Activated naive CD4-positive, alpha-beta T cell treated with anti-CD3 and anti-CD28 coated beads, Interleukin-2, amount 50 U/mL, for 24 hours (primary cell): ENCODE results near the gene ACVR2B.

Source experiments
- H3K27ac Mint-ChIP-seq: one replicate; pipeline ENCODE4 v1.8.0; 2021; ENCODE audit warnings: mild to moderate bottlenecking, mixed read lengths
- H3K27me3 Mint-ChIP-seq: one replicate; pipeline ENCODE4 v1.8.0; 2021; ENCODE audit warnings: mixed read lengths
- H3K36me3 Mint-ChIP-seq: one replicate; pipeline ENCODE4 v1.8.0; 2021; ENCODE audit warnings: mixed read lengths
- H3K4me1 Mint-ChIP-seq: one replicate; pipeline ENCODE4 v1.8.0; 2021; ENCODE audit warnings: mixed read lengths
- H3K4me3 Mint-ChIP-seq: one replicate; pipeline ENCODE4 v1.8.0; 2021; ENCODE audit warnings: mild to moderate bottlenecking, mixed read lengths
- H3K9me3 Mint-ChIP-seq: one replicate; pipeline ENCODE4 v1.8.0; 2021; ENCODE audit warnings: mixed read lengths

Gene ACVR2B

DNA sequence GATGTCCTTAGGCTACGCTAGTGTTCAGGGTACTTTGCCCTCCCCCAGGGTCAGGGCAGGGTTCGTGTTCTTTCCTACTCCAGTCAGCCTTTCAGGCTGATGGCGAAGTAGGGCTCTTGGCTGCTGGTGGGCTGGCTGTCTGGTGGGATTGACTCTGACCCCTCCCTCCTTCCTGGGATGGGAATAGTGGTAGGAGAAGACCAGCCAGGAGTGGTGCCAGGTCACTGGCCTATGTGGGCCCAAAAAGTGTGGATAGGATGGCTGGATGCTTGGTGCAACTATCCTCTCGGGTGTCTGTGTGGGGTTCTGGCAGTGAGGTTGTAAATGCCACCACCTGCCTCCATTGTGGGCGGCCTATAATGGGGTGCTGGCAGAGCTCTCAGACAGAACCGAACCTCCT lies 22.0 kb downstream of the ACVR2B start:
- Mint-ChIP-seq H3K9me3 (peaks cover 1% of the 10 kb centered on the region), H3K27me3 (no peaks in the 10 kb centered on the region), H3K36me3 (peaks cover under 1% of the 10 kb centered on the region), H3K27ac (no peak overlapping the region), H3K4me1 (peaks cover 9% of the 10 kb centered on the region), H3K4me3 (no peak overlapping the region)

DNA sequence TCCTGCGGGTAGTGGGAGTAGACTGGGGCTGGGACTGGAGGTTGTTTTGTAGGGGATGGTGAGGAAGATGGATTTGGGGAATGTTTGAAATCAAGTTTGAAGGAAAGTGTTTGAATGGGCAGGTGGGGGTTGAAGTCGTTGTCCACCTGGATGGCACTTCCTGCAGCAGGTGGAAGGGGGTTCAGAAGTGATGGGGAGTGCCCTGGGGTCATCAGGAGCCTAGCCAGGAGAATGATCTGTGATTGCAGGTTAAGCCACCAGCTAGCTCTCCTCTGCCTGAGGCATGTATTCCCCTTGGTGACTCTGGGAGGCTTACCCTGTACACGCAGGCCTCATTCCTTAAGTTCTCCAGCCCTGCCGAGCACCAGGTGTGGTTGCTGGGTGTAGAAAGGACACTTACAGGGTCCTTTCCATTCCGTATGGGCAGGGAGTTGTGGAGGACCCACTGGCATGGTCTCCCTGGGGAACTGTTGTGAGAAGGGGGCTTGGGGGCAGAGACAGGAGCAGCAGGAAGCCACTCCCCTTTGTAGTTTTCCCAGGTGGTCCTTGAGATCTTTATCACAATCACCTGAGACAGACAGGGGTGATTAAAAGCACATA lies 22.6 kb downstream of the ACVR2B start:
- Mint-ChIP-seq H3K36me3 (no peaks in the 10 kb centered on the region), H3K9me3 (no peaks in the 10 kb centered on the region), H3K4me1 (peaks cover 8% of the 10 kb centered on the region), H3K27me3 (no peaks in the 10 kb centered on the region), H3K27ac (no peak overlapping the region), H3K4me3 (no peak overlapping the region)

DNA sequence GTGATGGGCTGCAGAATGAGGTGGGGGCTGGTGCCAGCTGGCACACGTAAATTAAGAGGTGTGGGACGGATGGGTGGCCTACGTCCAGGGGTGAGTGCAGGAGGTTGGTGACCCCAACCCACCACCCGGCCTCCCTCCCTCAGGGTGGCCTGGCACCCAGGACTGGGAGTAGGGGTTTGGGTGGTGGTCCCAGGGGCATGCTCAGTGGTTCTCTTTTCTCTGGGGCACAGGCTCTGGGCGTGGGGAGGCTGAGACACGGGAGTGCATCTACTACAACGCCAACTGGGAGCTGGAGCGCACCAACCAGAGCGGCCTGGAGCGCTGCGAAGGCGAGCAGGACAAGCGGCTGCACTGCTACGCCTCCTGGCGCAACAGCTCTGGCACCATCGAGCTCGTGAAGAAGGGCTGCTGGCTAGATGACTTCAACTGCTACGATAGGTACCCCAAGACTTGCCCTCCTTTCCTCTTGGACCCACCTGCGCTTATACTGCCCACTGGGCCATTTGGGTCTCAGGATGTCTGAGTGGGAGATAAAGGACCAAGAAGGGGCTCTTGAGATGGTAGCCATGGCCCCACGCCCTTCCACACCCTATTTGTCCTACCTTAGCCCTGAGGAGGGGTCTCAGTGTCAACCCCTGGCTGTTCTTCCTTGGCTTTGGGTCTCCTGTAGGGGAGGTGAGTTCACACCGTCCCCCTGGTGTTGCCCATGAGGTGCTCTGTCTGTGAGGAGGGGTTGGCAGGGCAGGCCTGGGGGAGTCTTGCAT lies 23.5 kb downstream of the ACVR2B start:
- H3K27ac Mint-ChIP-seq: no peak overlapping the region
- no peaks in the 10 kb centered on the region for H3K9me3 Mint-ChIP-seq
- no peak overlapping the region for H3K4me3 Mint-ChIP-seq
- no peaks in the 10 kb centered on the region for H3K27me3 Mint-ChIP-seq
- H3K36me3 Mint-ChIP-seq: no peaks in the 10 kb centered on the region
- peaks cover 8% of the 10 kb centered on the region for H3K4me1 Mint-ChIP-seq

DNA sequence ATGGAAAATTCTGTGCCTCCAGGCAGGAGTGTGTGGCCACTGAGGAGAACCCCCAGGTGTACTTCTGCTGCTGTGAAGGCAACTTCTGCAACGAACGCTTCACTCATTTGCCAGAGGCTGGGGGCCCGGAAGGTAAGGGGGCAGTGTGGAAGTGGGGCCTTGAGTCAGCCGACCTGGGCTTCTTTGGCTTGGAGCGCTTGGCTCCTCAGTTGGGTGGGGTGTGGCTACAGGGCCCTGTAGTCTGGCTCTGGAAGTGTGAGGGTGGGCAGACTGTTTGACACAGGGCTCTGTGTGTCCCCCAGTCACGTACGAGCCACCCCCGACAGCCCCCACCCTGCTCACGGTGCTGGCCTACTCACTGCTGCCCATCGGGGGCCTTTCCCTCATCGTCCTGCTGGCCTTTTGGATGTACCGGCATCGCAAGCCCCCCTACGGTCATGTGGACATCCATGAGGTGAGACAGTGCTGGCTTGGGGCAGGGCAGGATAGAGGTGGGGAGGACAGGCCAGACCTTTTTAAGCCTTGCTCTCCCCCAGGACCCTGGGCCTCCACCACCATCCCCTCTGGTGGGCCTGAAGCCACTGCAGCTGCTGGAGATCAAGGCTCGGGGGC lies 24.3 kb downstream of the ACVR2B start:
- no peak overlapping the region for H3K27ac Mint-ChIP-seq
- H3K4me3 Mint-ChIP-seq: no peak overlapping the region
- no peaks in the 10 kb centered on the region for H3K27me3 Mint-ChIP-seq
- no peaks in the 10 kb centered on the region for H3K9me3 Mint-ChIP-seq
- peaks cover 4% of the 10 kb centered on the region for H3K4me1 Mint-ChIP-seq
- no peaks in the 10 kb centered on the region for H3K36me3 Mint-ChIP-seq

DNA sequence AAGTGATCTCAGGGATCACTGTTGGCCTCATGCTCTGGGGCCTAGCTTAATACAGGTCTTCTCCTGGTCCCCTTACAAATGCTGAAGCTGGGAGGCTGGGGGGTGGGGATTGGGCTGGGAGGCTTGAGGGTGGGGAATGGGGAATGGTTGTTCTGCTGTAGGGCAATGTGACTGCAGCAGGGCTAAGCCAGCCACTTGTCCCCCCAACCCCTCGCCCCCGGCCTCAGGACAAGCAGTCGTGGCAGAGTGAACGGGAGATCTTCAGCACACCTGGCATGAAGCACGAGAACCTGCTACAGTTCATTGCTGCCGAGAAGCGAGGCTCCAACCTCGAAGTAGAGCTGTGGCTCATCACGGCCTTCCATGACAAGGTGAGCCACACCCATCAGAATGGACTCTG lies 25.2 kb downstream of the ACVR2B start:
- Mint-ChIP-seq H3K27me3 (no peaks in the 10 kb centered on the region), H3K36me3 (peaks cover 3% of the 10 kb centered on the region), H3K9me3 (no peaks in the 10 kb centered on the region), H3K4me1 (peaks cover 4% of the 10 kb centered on the region), H3K27ac (no peak overlapping the region), H3K4me3 (no peak overlapping the region)

DNA sequence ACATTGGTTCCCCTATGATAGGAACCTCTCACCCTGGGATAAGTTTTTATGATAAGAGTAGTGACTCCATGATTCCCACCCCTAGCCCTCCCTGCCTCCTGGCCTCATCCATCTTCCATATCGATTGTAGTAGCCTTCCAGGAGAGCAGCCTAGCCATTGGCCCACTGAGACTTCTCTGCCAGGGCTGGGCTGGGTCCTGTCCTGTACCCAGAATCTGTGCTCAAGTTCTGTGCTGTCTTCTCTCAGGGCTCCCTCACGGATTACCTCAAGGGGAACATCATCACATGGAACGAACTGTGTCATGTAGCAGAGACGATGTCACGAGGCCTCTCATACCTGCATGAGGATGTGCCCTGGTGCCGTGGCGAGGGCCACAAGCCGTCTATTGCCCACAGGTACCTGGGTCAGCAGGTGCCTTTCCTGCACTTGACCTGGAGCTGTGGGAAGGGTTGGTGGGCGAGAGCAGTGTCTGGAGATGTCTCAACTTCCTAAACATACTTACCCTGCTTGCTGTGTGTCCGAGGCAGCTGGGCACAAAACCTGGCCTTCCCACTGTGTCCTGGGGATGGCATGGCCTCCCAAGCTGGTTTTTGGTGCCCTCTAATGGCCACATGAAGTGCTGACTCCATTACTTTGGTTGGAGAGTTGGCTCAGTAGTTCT lies 25.9 kb downstream of the ACVR2B start:
- H3K36me3 Mint-ChIP-seq: peaks cover 3% of the 10 kb centered on the region
- no peaks in the 10 kb centered on the region for H3K27me3 Mint-ChIP-seq
- H3K27ac Mint-ChIP-seq: no peak overlapping the region
- H3K4me3 Mint-ChIP-seq: no peak overlapping the region
- H3K4me1 Mint-ChIP-seq: peaks cover under 1% of the 10 kb centered on the region
- H3K9me3 Mint-ChIP-seq: no peaks in the 10 kb centered on the region

DNA sequence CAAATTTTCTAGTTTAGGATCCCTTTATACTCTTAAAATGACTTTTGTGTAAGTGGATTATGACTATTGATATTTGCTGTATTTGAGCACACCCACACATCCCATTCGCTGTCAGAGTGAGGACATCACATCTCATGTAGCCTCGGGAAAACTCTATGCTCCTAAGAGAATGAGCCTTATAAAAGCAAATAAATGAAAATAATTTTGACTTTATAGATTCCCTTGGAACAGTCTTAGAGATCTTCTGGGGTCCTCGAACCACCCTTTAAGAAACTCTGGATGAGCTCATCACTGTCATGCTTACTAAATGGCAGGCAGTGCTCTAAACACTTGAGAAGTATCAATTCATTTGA lies 26.4 kb downstream of the ACVR2B start:
- Mint-ChIP-seq H3K4me3 (no peak overlapping the region), H3K4me1 (no peaks in the 10 kb centered on the region), H3K9me3 (no peaks in the 10 kb centered on the region), H3K27ac (no peak overlapping the region), H3K36me3 (peaks cover 3% of the 10 kb centered on the region), H3K27me3 (no peaks in the 10 kb centered on the region)

DNA sequence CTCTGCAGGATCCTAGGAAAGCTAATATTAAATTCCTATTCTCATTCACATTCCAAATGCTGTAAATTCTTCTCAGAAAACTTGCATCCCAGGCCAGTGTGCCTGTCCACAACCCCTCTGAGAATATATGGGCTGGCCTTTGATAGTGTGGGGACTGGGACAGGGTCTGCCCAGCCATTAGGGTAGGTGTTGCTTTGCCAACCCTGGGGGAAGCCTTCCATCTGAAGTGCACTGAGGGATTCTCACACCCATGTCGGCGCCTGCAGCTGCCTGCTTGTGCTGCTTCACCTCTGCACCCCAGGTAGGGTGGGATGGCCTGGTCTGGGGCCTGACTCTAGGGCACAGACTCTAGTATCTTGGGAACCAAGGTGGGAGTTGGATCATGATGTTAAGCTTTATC lies 27.2 kb downstream of the ACVR2B start:
- H3K4me3 Mint-ChIP-seq: no peak overlapping the region
- no peaks in the 10 kb centered on the region for H3K9me3 Mint-ChIP-seq
- peaks cover 3% of the 10 kb centered on the region for H3K36me3 Mint-ChIP-seq
- H3K27ac Mint-ChIP-seq: no peak overlapping the region
- H3K27me3 Mint-ChIP-seq: no peaks in the 10 kb centered on the region
- H3K4me1 Mint-ChIP-seq: no peaks in the 10 kb centered on the region

DNA sequence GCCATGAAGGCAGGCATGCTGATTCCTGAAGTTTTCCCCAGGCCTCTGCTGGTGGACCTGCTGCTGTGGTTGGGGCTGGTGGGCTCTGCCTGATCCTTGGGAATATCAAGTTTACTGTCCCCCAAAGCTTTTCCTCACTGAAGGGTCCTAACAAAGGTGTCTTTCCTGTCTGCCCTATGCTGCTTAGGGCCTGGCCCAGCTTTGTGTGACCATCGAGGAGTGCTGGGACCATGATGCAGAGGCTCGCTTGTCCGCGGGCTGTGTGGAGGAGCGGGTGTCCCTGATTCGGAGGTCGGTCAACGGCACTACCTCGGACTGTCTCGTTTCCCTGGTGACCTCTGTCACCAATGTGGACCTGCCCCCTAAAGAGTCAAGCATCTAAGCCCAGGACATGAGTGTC lies 29.3 kb downstream of the ACVR2B start:
- Mint-ChIP-seq H3K36me3 (peaks cover 3% of the 10 kb centered on the region), H3K4me3 (no peak overlapping the region), H3K4me1 (no peaks in the 10 kb centered on the region), H3K27ac (no peak overlapping the region), H3K27me3 (no peaks in the 10 kb centered on the region), H3K9me3 (no peaks in the 10 kb centered on the region)

DNA sequence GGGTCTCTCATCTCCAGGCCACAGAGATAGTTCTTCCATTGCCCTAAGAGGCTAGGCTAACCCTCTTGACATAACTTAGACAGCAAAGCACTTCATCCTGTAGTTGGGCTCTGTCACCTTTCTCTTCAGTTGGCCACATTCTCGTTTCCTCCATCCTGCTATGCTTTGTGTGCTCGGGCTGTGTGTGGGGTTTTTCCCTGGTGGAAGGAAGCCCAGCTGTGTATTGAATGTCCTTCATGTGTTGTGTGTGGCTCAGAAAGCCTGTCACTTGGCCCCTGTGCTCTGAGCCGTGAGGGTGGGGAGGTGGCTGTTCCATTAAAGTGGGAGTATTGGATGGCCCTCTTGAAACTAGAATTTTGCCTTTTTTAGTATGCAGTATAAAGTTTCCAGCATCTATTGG lies 33.6 kb downstream of the ACVR2B start:
- Mint-ChIP-seq H3K36me3 (peaks cover 3% of the 10 kb centered on the region), H3K4me1 (no peaks in the 10 kb centered on the region), H3K4me3 (no peak overlapping the region), H3K27me3 (no peaks in the 10 kb centered on the region), H3K27ac (no peak overlapping the region), H3K9me3 (no peaks in the 10 kb centered on the region)

DNA sequence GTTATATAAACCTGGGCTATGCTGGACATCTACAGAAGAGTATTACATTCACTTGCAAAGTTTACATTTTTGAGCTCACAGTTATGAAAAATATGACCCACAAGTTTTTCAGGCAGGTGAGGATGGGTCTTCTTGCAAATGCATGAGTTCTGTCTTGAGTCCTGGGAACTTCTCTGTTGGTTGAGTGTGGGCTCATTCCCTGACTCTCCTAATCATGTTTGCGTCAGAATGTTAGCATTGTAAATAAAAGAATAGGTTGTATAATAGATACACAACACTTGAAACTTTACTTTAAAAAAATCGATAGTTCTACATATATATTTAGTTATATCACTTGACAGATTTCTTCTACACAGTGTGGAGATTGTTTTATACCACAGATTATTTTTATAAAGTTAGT lies 35.3 kb downstream of the ACVR2B start:
- Mint-ChIP-seq H3K27ac (no peak overlapping the region), H3K9me3 (no peaks in the 10 kb centered on the region), H3K4me1 (no peaks in the 10 kb centered on the region), H3K36me3 (no peaks in the 10 kb centered on the region), H3K4me3 (no peak overlapping the region), H3K27me3 (no peaks in the 10 kb centered on the region)

DNA sequence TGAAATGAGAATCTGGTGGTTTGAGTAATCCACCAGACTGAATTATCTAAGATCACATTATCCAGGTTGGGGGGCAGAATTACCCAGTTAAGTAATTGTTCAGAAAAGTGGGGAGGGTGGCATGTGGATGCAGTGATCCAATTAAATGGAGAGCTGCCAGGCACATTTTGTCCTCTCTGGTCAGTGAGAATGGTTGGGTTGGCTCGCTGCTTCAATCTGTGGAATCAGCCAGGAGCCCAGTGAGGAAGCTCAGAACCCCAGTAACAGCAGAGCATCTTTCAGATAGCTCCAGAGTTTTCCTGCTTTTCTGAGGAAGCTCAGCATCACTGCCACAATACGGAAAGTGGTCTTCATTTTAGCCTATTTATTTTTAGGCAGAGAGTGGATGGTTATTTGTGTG lies 36.1 kb downstream of the ACVR2B start:
- no peaks in the 10 kb centered on the region for H3K36me3 Mint-ChIP-seq
- H3K9me3 Mint-ChIP-seq: no peaks in the 10 kb centered on the region
- no peaks in the 10 kb centered on the region for H3K27me3 Mint-ChIP-seq
- H3K4me1 Mint-ChIP-seq: no peaks in the 10 kb centered on the region
- no peak overlapping the region for H3K4me3 Mint-ChIP-seq
- no peak overlapping the region for H3K27ac Mint-ChIP-seq

DNA sequence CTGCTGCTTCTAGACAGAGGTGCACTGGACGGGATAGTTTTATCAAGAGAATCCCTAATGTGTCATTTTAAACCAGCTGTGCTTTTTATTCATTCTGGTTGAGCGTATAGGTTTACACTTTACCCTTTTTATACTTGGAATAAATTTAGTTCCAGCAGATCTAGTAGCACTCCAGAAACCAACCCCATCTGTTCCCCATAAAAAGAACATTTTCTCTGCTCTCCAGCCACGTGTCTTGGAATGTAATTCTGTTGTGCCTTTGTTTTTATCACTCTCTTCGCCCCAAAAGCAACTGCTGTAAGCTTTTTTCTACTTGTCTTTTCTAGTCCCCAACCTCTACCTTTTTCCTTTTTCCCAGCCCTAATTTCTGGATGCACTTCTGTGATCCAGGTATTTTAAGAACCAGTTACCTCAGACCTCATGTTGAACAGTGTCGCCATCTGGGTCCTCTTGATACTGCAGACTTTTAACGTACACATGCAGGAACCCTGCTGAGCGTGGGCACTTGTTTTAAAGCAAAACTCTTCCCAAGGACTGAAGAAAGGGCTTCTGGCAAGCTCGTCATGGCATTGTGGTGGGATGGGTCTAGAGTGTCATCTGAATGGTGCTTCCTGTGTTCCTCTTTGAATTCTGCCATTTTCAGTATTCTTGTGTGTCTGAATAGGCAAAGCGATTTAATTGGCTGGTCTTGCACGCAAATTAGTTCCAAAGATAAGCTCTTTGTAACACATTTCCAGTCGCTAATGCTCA lies 36.8 kb downstream of the ACVR2B start:
- no peaks in the 10 kb centered on the region for H3K27me3 Mint-ChIP-seq
- H3K9me3 Mint-ChIP-seq: no peaks in the 10 kb centered on the region
- H3K4me3 Mint-ChIP-seq: no peak overlapping the region
- H3K27ac Mint-ChIP-seq: no peak overlapping the region
- no peaks in the 10 kb centered on the region for H3K36me3 Mint-ChIP-seq
- H3K4me1 Mint-ChIP-seq: no peaks in the 10 kb centered on the region

DNA sequence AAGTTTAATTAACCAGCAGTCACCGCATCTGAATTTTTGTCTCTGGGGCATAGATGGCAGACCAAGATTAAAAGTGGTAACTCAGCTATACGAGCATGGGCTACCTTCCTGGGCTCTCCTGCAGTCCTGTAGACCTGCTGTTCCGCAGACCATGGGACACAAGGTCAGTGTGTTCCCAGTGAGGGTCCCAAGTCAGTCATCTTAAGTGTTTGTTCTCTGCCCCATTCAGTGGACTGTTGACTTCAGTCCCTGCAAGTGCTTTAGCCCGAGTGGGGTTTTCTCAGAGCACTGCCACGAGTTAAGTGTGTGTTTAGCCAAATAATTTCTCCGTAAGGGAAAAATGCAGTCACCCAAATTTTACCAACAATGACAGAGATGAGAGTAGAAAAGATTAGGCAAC lies 37.5 kb downstream of the ACVR2B start:
- H3K27ac Mint-ChIP-seq: no peak overlapping the region
- no peaks in the 10 kb centered on the region for H3K4me1 Mint-ChIP-seq
- H3K9me3 Mint-ChIP-seq: no peaks in the 10 kb centered on the region
- H3K36me3 Mint-ChIP-seq: no peaks in the 10 kb centered on the region
- H3K27me3 Mint-ChIP-seq: no peaks in the 10 kb centered on the region
- H3K4me3 Mint-ChIP-seq: no peak overlapping the region

DNA sequence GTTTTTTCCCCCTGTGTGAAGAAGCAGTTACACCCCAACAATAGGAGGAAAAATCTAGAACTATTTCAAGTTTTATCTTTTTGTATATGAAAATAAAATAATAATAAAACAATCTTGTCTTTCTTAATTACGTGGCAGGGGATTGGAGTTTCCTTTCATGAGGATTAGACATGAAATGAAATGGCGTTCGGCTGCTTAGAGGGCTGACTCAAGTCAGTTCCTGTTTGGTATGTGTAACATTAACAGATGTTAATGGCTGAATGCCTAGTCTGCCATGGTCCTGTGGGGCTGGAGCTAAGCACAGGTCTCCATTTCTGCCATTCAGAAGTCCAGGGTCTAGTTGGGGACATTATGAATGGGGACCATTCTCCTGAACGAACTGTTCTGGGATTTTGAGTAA lies 39.3 kb downstream of the ACVR2B start:
- Mint-ChIP-seq H3K9me3 (no peaks in the 10 kb centered on the region), H3K4me3 (no peak overlapping the region), H3K27me3 (no peaks in the 10 kb centered on the region), H3K36me3 (no peaks in the 10 kb centered on the region), H3K4me1 (peaks cover 11% of the 10 kb centered on the region), H3K27ac (no peak overlapping the region)
